HL-60 (cell line): ENCODE measurements around the gene CRHBP.

Experiments used
- POLR2AphosphoS5 ChIP-seq: IDR thresholded peaks from 2 replicates; pipeline ENCODE4 v1.6.1; 2012; ENCODE audit warnings: low read depth
- TF ChIP-seq, protein P1 (sequence below): IDR thresholded peaks from one replicate; pipeline ENCODE4 v1.5.1; 2011; ENCODE audit warnings: low read length, control low read depth, inconsistent platforms; ENCODE audit not compliant: insufficient read depth

- TF ChIP-seq POLR2AphosphoS5 = no peak
- TF ChIP-seq, protein P1, sequence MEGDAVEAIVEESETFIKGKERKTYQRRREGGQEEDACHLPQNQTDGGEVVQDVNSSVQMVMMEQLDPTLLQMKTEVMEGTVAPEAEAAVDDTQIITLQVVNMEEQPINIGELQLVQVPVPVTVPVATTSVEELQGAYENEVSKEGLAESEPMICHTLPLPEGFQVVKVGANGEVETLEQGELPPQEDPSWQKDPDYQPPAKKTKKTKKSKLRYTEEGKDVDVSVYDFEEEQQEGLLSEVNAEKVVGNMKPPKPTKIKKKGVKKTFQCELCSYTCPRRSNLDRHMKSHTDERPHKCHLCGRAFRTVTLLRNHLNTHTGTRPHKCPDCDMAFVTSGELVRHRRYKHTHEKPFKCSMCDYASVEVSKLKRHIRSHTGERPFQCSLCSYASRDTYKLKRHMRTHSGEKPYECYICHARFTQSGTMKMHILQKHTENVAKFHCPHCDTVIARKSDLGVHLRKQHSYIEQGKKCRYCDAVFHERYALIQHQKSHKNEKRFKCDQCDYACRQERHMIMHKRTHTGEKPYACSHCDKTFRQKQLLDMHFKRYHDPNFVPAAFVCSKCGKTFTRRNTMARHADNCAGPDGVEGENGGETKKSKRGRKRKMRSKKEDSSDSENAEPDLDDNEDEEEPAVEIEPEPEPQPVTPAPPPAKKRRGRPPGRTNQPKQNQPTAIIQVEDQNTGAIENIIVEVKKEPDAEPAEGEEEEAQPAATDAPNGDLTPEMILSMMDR = no peak
Measured at GRCh38 chr5:76974785-76975184, 21.9 kb downstream of the CRHBP start.
